Activated CD4-positive, alpha-beta T cell treated with anti-CD3 and anti-CD28 coated beads, Interleukin-2, amount 10 ng/mL, durations not matched to agents 24 days and 14 days (primary cell): ENCODE data around the gene MYB. TPM values are rescaled to one million over a fixed set of nuclear protein-coding genes. Genes with fewer than 3 reads are reported as not detected.

Experiments used
- DNase-seq: peaks from one replicate; pipeline ENCODE4 v3.0.0; 2022
- H3K27ac Mint-ChIP-seq: one replicate; pipeline ENCODE4 v1.8.0; 2022; ENCODE audit warnings: mild to moderate bottlenecking, mixed read lengths
- H3K27me3 Mint-ChIP-seq: one replicate; pipeline ENCODE4 v1.8.0; 2022; ENCODE audit warnings: mixed read lengths
- H3K36me3 Mint-ChIP-seq: one replicate; pipeline ENCODE4 v1.8.0; 2022; ENCODE audit warnings: low read depth, mild to moderate bottlenecking, mixed read lengths
- H3K4me1 Mint-ChIP-seq: one replicate; pipeline ENCODE4 v1.8.0; 2021; ENCODE audit warnings: mixed read lengths
- H3K4me3 Mint-ChIP-seq: one replicate; pipeline ENCODE4 v1.8.0; 2022; ENCODE audit warnings: mild to moderate bottlenecking, moderate library complexity, mixed read lengths
- H3K9me3 Mint-ChIP-seq: one replicate; pipeline ENCODE4 v1.8.0; 2021; ENCODE audit warnings: mixed read lengths
- intact Hi-C: fragments of 100-400 bp; cut with micrococcal nuclease; formaldehyde crosslinking; loops from one replicate; pipeline ENCODE4 v1.15.1; 2023
- total RNA-seq: library from RNA; stranded (reverse); gene quantifications from 2 replicates; pipeline ENCODE4 v1.2.3, GENCODE V29; 2022

MYB gene
- total RNA-seq, 1 donor from 2014 or later, result 44.2 TPM

DNA sequence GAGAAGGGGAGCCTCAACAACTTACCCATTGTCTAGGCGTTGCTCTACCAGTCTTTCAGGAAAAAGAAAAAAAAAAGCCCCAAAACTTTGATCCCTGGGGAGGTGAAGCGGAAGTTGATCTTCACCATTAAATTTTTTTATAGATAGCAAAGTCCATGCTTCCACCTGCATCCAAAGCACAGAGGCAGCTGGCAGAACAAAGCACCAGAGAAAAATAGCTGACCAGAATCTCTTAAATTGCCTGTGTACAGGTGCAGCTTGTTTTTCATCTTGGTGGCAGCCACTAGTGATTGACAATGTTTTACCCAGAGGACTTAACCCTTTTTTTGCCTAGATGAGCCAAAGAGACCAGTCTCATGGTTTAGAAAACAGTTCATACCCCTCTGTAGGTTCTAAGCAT lies 86.0 kb downstream of the MYB start:
- Mint-ChIP-seq H3K4me1 (peaks cover 3% of the 10 kb centered on the region), H3K4me3 (no peak overlapping the region), H3K27ac (no peak overlapping the region), H3K36me3 (no peaks in the 10 kb centered on the region), H3K9me3 (no peaks in the 10 kb centered on the region), H3K27me3 (no peaks in the 10 kb centered on the region)
- no peak for DNase-seq
- intact Hi-C loops, result no loop called here

DNA sequence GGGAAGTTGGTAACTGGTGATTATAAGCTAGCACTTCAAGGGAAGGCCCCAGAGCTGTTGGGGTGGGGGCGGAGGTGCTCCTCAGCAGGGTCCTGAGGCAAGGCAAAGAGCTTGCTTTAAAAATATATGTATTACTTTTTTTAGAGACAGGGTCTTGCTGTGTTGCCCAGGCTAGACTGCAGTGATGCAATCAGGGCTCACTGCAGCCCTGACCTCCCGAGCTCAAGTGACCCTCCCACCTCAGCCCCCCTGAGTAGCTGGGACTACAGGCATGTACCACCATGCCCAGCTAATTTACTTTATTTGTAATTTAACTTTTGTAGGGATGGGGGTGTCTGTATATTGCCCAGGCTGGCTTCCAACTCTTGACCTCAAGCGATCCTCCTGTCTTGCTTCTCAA lies 87.2 kb downstream of the MYB start:
- no peak overlapping the region for H3K27ac Mint-ChIP-seq
- H3K36me3 Mint-ChIP-seq, result no peaks in the 10 kb centered on the region
- intact Hi-C loops, result no loop called here
- peaks cover 3% of the 10 kb centered on the region for H3K4me1 Mint-ChIP-seq
- no peaks in the 10 kb centered on the region for H3K9me3 Mint-ChIP-seq
- no peaks in the 10 kb centered on the region for H3K27me3 Mint-ChIP-seq
- H3K4me3 Mint-ChIP-seq, result no peak overlapping the region
- DNase-seq, result no peak

GRCh38 chr6:135268740-135269139 lies 87.6 kb downstream of the MYB start:
- intact Hi-C loops, result no loop called here
- no peaks in the 10 kb centered on the region for H3K36me3 Mint-ChIP-seq
- peaks cover 3% of the 10 kb centered on the region for H3K4me1 Mint-ChIP-seq
- H3K4me3 Mint-ChIP-seq, result no peak overlapping the region
- no peaks in the 10 kb centered on the region for H3K9me3 Mint-ChIP-seq
- no peaks in the 10 kb centered on the region for H3K27me3 Mint-ChIP-seq
- no peak overlapping the region for H3K27ac Mint-ChIP-seq
- DNase-seq, result no peak

Other genes with a start within 250 kb of the MYB start
- 1.2 and 1.7 TPM in 2 replicates for gene ALDH8A1, start 231.2 kb upstream of the MYB start, total RNA-seq
- 94.4 and 104 TPM in 2 replicates for gene HBS1L, start 126.5 kb upstream of the MYB start, total RNA-seq